Measurements from ENCODE around the gene DUSP21. TPM values are rescaled to one million over a fixed set of nuclear protein-coding genes. Genes with fewer than 3 reads are reported as not detected.

The DUSP21 gene
- polyA plus RNA-seq, 1 donor (not counting 4 experiments of a cell fraction or from before 2014, with no cell fraction given), result not detected

GRCh38 chrX:44878780-44879179 lies 35.0 kb downstream of the DUSP21 start:
- dilution Hi-C loops (cut with MboI; ENCODE audit: extremely low pct_ligation_motif_present, low sequenced_read_pairs), result no loop called here
- no peak overlapping the region for H3K4me2 ChIP-seq (ENCODE audit: control insufficient read depth, extremely low read depth, insufficient read depth, low read depth, low read length)
- H2AFZ ChIP-seq (ENCODE audit: control insufficient read depth, low read length), result no peak overlapping the region
- H3K36me3 ChIP-seq (ENCODE audit: control insufficient read depth in 2 of 2, extremely low read depth in 1 of 2, insufficient read depth in 2 of 2, low read length in 2 of 2), result no peaks in the 10 kb centered on the region
- no peak overlapping the region for H3K4me3 ChIP-seq (ENCODE audit: control insufficient read depth in 2 of 3, extremely low read depth in 1 of 3, insufficient read depth in 2 of 3, low read depth in 1 of 3, low read length in 3 of 3)
- H3K9me3 ChIP-seq (ENCODE audit: control insufficient read depth, low read depth, low read length), result no peaks in the 10 kb centered on the region
- FAIRE-seq, result no peak
- no peaks in the 10 kb centered on the region for H3K9me1 ChIP-seq (ENCODE audit: control insufficient read depth, extremely low read depth, insufficient read depth, low read length)
- H3K4me1 ChIP-seq (ENCODE audit: control insufficient read depth, extremely low read depth, insufficient read depth, low read length), result peaks cover 12% of the 10 kb centered on the region
- H3K9ac ChIP-seq (ENCODE audit: control insufficient read depth, extremely low read depth, insufficient read depth, low read length), result no peak overlapping the region
- peaks cover 97% of the 10 kb centered on the region for H3K79me2 ChIP-seq (ENCODE audit: control insufficient read depth, insufficient read depth, low read length)
- DNase-seq (ENCODE audit: low read depth, low spot score), result no peak
- no peak overlapping the region for H3K27ac ChIP-seq (ENCODE audit: control insufficient read depth, insufficient read depth, low read length)
- no peaks in the 10 kb centered on the region for H3K27me3 ChIP-seq (ENCODE audit: control insufficient read depth, extremely low read depth, insufficient read depth, low read length)
- TF ChIP-seq CTCF (optimal IDR thresholded peaks at IDR 0.05 in 1 of 3, IDR thresholded peaks at IDR 0.05 in 1 of 3, conservative IDR thresholded peaks at IDR 0.05 in 1 of 3; ENCODE audit: extremely low read depth in 1 of 3, insufficient read depth in 2 of 3, low read length in 3 of 3), result no peak
- no peak for TF ChIP-seq EZH2 (IDR thresholded peaks at IDR 0.05; ENCODE audit: low read length)
- H4K20me1 ChIP-seq (ENCODE audit: control insufficient read depth, extremely low read depth, insufficient read depth, low read length), result peaks cover 2% of the 10 kb centered on the region

- no peak overlapping the region for H3K4me3 ChIP-seq (ENCODE audit: control insufficient read depth in 2 of 3, extremely low read depth in 1 of 3, insufficient read depth in 2 of 3, low read depth in 1 of 3, low read length in 3 of 3)
- no peaks in the 10 kb centered on the region for H4K20me1 ChIP-seq (ENCODE audit: control insufficient read depth, extremely low read depth, insufficient read depth, low read length)
- no peak overlapping the region for H3K9ac ChIP-seq (ENCODE audit: control insufficient read depth, extremely low read depth, insufficient read depth, low read length)
- FAIRE-seq (no peak), DNase-seq (ENCODE audit: low read depth, low spot score) (no peak)
- TF ChIP-seq CTCF (optimal IDR thresholded peaks at IDR 0.05 in 1 of 3, IDR thresholded peaks at IDR 0.05 in 1 of 3, conservative IDR thresholded peaks at IDR 0.05 in 1 of 3; ENCODE audit: extremely low read depth in 1 of 3, insufficient read depth in 2 of 3, low read length in 3 of 3), result no peak
- no peak for TF ChIP-seq EZH2 (IDR thresholded peaks at IDR 0.05; ENCODE audit: low read length)
- no peaks in the 10 kb centered on the region for H3K9me1 ChIP-seq (ENCODE audit: control insufficient read depth, extremely low read depth, insufficient read depth, low read length)
- no peaks in the 10 kb centered on the region for H3K9me3 ChIP-seq (ENCODE audit: control insufficient read depth, low read depth, low read length)
- dilution Hi-C loops (cut with MboI; ENCODE audit: extremely low pct_ligation_motif_present, low sequenced_read_pairs), result no loop called here
- no peak overlapping the region for H2AFZ ChIP-seq (ENCODE audit: control insufficient read depth, low read length)
- no peaks in the 10 kb centered on the region for H3K27me3 ChIP-seq (ENCODE audit: control insufficient read depth, extremely low read depth, insufficient read depth, low read length)
- H3K4me2 ChIP-seq (ENCODE audit: control insufficient read depth, extremely low read depth, insufficient read depth, low read depth, low read length), result no peak overlapping the region
- H3K27ac ChIP-seq (ENCODE audit: control insufficient read depth, insufficient read depth, low read length), result no peak overlapping the region
- peaks cover 95% of the 10 kb centered on the region for H3K79me2 ChIP-seq (ENCODE audit: control insufficient read depth, insufficient read depth, low read length)
- H3K36me3 ChIP-seq (ENCODE audit: control insufficient read depth in 2 of 2, extremely low read depth in 1 of 2, insufficient read depth in 2 of 2, low read length in 2 of 2), result no peaks in the 10 kb centered on the region
- H3K4me1 ChIP-seq (ENCODE audit: control insufficient read depth, extremely low read depth, insufficient read depth, low read length), result peaks cover 3% of the 10 kb centered on the region
Measured at GRCh38 chrX:44881549-44881948, 37.7 kb downstream of the DUSP21 start.
